H9 (cell line): Measurements from ENCODE around the gene COL27A1. TPM values are rescaled to one million over a fixed set of nuclear protein-coding genes. Genes with fewer than 3 reads are reported as not detected.
A peak's percentile ranks its signal among the peaks of the same experiment; 100 is the strongest.

Experiments
- DNase-seq: peaks from one replicate; pipeline ENCODE4 v3.0.0-alpha.2; 2017
- H2AFZ ChIP-seq: one replicate; pipeline ENCODE4 v1.6.1; 2013; ENCODE audit warnings: mild to moderate bottlenecking, low read length, control low read depth, moderate library complexity
- H2AK5ac ChIP-seq: 2 replicates; pipeline ENCODE4 v1.6.1; 2013; ENCODE audit warnings: low read length, control low read depth, mixed read lengths; ENCODE audit not compliant: insufficient read length
- H2BK120ac ChIP-seq: one replicate; pipeline ENCODE4 v1.6.1; 2013; ENCODE audit warnings: low read depth, mild to moderate bottlenecking, low read length, control low read depth, inconsistent platforms; ENCODE audit not compliant: poor library complexity, severe bottlenecking
- H2BK12ac ChIP-seq: 2 replicates; pipeline ENCODE4 v1.6.1; 2013; ENCODE audit warnings: low read length, control low read depth, mixed read lengths, low read depth; ENCODE audit not compliant: insufficient read length
- H2BK15ac ChIP-seq: 2 replicates; pipeline ENCODE4 v1.6.1; 2013; ENCODE audit warnings: low read depth, low read length, control low read depth
- H2BK20ac ChIP-seq: one replicate; pipeline ENCODE4 v1.6.1; 2013; ENCODE audit warnings: low read depth, mild to moderate bottlenecking, low read length, control low read depth, inconsistent platforms; ENCODE audit not compliant: poor library complexity, severe bottlenecking
- H2BK5ac ChIP-seq: 2 replicates; pipeline ENCODE4 v1.6.1; 2013; ENCODE audit warnings: low read length, control low read depth, mixed read lengths; ENCODE audit not compliant: insufficient read length
- H3K14ac ChIP-seq: 2 replicates; pipeline ENCODE4 v1.6.1; 2013; ENCODE audit warnings: low read length, control low read depth; ENCODE audit not compliant: insufficient read depth
- H3K18ac ChIP-seq: 2 replicates; pipeline ENCODE4 v1.6.1; 2013; ENCODE audit warnings: low read depth, mild to moderate bottlenecking, mixed read lengths, low read length, control low read depth; ENCODE audit not compliant: insufficient read length
- H3K23ac ChIP-seq: 2 replicates; pipeline ENCODE4 v1.6.1; 2013; ENCODE audit warnings: low read length, control low read depth, mixed read lengths, low read depth; ENCODE audit not compliant: insufficient read length
- H3K23me2 ChIP-seq: 2 replicates; pipeline ENCODE4 v1.6.1; 2013; ENCODE audit warnings: low read depth, mild to moderate bottlenecking, mixed read lengths, low read length, control low read depth; ENCODE audit not compliant: insufficient read length, poor library complexity, severe bottlenecking
- H3K27ac ChIP-seq: 2 replicates; pipeline ENCODE4 v1.5.1; 2013; ENCODE audit warnings: low read length, control low read depth, mixed read lengths, low read depth; ENCODE audit not compliant: insufficient read length
- H3K27me3 ChIP-seq: 2 replicates; pipeline ENCODE4 v1.6.1; 2013; ENCODE audit warnings: low read length, control low read depth, inconsistent platforms; ENCODE audit not compliant: insufficient read depth
- H3K4ac ChIP-seq: 2 replicates; pipeline ENCODE4 v1.6.1; 2013; ENCODE audit warnings: low read depth, mild to moderate bottlenecking, control low read depth, inconsistent platforms, low read length, moderate library complexity
- H3K4me1 ChIP-seq: 2 replicates; pipeline ENCODE4 v1.6.1; 2013; ENCODE audit warnings: low read length, control low read depth, inconsistent platforms; ENCODE audit not compliant: insufficient read depth
- H3K4me2 ChIP-seq: 2 replicates; pipeline ENCODE4 v1.6.1; 2013; ENCODE audit warnings: low read length, control low read depth, mixed read lengths; ENCODE audit not compliant: insufficient read length, insufficient read depth
- H3K56ac ChIP-seq: 2 replicates; pipeline ENCODE4 v1.6.1; 2013; ENCODE audit warnings: low read depth, mild to moderate bottlenecking, mixed read lengths, low read length, control low read depth; ENCODE audit not compliant: insufficient read length
- H3K79me1 ChIP-seq: 2 replicates; pipeline ENCODE4 v1.6.1; 2013; ENCODE audit warnings: low read depth, mild to moderate bottlenecking, moderate library complexity, low read length, control low read depth, inconsistent platforms; ENCODE audit not compliant: insufficient read depth, poor library complexity, severe bottlenecking
- H3K79me2 ChIP-seq: 2 replicates; pipeline ENCODE4 v1.6.1; 2013; ENCODE audit warnings: low read length, control low read depth, inconsistent platforms; ENCODE audit not compliant: insufficient read depth
- H3K9ac ChIP-seq: 2 replicates; pipeline ENCODE4 v1.6.1; 2013; ENCODE audit warnings: low read length, control low read depth, mixed read lengths; ENCODE audit not compliant: insufficient read length; ENCODE audit errors: extremely low read depth
- H3K9me3 ChIP-seq: one replicate; pipeline ENCODE4 v1.6.1; 2013; ENCODE audit warnings: low read depth, low read length, inconsistent platforms; ENCODE audit not compliant: control insufficient read depth
- H3T11ph ChIP-seq: one replicate; pipeline ENCODE4 v1.6.1; 2013; ENCODE audit warnings: mild to moderate bottlenecking, low read length, control low read depth, inconsistent platforms
- H4K20me1 ChIP-seq: one replicate; pipeline ENCODE4 v1.6.1; 2013; ENCODE audit not compliant: control insufficient read depth, insufficient read length, insufficient read depth
- H4K5ac ChIP-seq: 2 replicates; pipeline ENCODE4 v1.6.1; 2013; ENCODE audit warnings: low read depth, mild to moderate bottlenecking, mixed read lengths, low read length, control low read depth; ENCODE audit not compliant: insufficient read length
- H4K8ac ChIP-seq: replicated peaks from 2 replicates; pipeline ENCODE4 v1.6.1; 2013; ENCODE audit warnings: low read length, control low read depth, mixed read lengths, low read depth; ENCODE audit not compliant: insufficient read length
- H4K91ac ChIP-seq: 2 replicates; pipeline ENCODE4 v1.6.1; 2013; ENCODE audit warnings: low read depth, mild to moderate bottlenecking, moderate library complexity, mixed read lengths, low read length, control low read depth; ENCODE audit not compliant: insufficient read length
- H3K27ac Mint-ChIP-seq, 3 experiments: 2 replicates in 2 of 3; 3 replicates in 1 of 3; pipeline ENCODE4 v1.8.0; 2020 to 2021; ENCODE audit warnings: mixed read lengths in 3 of 3, mild to moderate bottlenecking in 1 of 3, moderate library complexity in 1 of 3
- H3K27me3 Mint-ChIP-seq: 2 replicates; pipeline ENCODE4 v1.8.0; 2021; ENCODE audit warnings: low read depth, mild to moderate bottlenecking, moderate library complexity, mixed read lengths
- H3K36me3 Mint-ChIP-seq, 3 experiments: 2 replicates in 2 of 3; 3 replicates in 1 of 3; pipeline ENCODE4 v1.8.0; 2020 to 2021; ENCODE audit warnings: low read depth in 3 of 3, mixed read lengths in 3 of 3; ENCODE audit not compliant: insufficient read depth in 1 of 3
- H3K4me1 Mint-ChIP-seq, 2 experiments: 2 replicates each; pipeline ENCODE4 v1.8.0; 2020; ENCODE audit warnings: mixed read lengths in 2 of 2
- H3K4me3 Mint-ChIP-seq, 2 experiments: 2 replicates in 1 of 2; 3 replicates in 1 of 2; pipeline ENCODE4 v1.8.0; 2020 to 2021; ENCODE audit warnings: mild to moderate bottlenecking in 2 of 2, mixed read lengths in 2 of 2, moderate library complexity in 1 of 2
- H3K9me3 Mint-ChIP-seq, 2 experiments: 2 replicates in 1 of 2; 3 replicates in 1 of 2; pipeline ENCODE4 v1.8.0; 2020; ENCODE audit warnings: mild to moderate bottlenecking in 2 of 2, mixed read lengths in 2 of 2, moderate library complexity in 1 of 2
- CTCF ChIP-seq: fragments of 200-600 bp; sonication (generic); conservative IDR thresholded peaks from 3 replicates; pipeline ENCODE4 v1.8.0; 2021; ENCODE audit warnings: antibody characterized with exemption, mild to moderate bottlenecking
- WGBS: extraction: QIAGEN DNeasy Blood & Tissue Kit; methylation state at CpG from one replicate; pipeline ENCODE4 v1.1.7; 2013; ENCODE audit warnings: missing lambda C conversion rate, low lambda C conversion rate, mixed read lengths; ENCODE audit not compliant: insufficient read length; ENCODE audit errors: extremely low coverage; 5-methylcytosine and 5-hydroxymethylcytosine counted together
- total RNA-seq: library from RNA; stranded (reverse); gene quantifications from 2 replicates; pipeline ENCODE4 v1.2.1, GENCODE V29; 2021

COL27A1 gene
- total RNA-seq, 1 experiment from 2014 or later = 17.9 TPM

DNA sequence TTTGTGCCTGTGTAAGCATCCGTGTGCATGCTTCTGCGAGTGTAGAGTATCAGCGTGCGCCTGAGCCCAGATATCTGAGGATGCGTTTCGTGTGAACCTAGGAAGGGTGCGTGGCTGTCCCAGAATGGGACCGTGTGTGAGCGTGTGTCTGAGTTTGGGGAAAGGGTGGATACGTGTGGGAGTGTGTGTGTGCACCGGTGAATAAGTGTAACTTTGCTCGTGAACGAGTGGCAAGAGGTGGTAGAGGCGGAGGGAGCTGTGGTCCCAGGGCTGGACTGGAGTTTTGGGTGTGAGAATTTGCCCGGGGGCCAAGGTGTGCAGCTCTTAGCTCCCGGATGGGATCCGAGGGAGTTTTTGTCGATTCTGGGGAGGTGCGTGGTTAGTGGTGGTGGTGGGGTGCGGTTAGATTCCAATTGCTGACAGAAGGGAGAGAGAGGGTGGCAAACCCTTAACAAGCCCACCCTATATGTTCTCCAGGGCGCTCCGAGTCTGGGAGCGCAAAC, 686 bp upstream of the COL27A1 start:
- H3K9me3 Mint-ChIP-seq = no peaks in the 10 kb centered on the region; a peak in 1 of 5 replicates
- H3K4me1 ChIP-seq = no peaks in the 10 kb centered on the region
- peaks cover 31 to 39% of the 10 kb centered on the region in 2 experiments for H3K4me1 Mint-ChIP-seq
- H2AFZ ChIP-seq = no peak overlapping the region
- no peak overlapping the region for H2AK5ac ChIP-seq
- H3K27me3 ChIP-seq = peaks cover 10% of the 10 kb centered on the region
- no peak overlapping the region for H2BK15ac ChIP-seq
- H2BK20ac ChIP-seq = no peak overlapping the region
- no peak for DNase-seq
- WGBS = no CpG with 5 or more reads among the region's 23 CpGs
- no peak overlapping the region for H4K5ac ChIP-seq
- H3K27ac Mint-ChIP-seq = no peak overlapping the region
- H3K79me2 ChIP-seq = no peaks in the 10 kb centered on the region
- peak overlapping the region; percentile 74 to 84 for H3K4me3 Mint-ChIP-seq
- H2BK12ac ChIP-seq = no peak overlapping the region
- H3K27ac ChIP-seq = no peak overlapping the region
- H3K9me3 ChIP-seq = no peaks in the 10 kb centered on the region
- H2BK5ac ChIP-seq = no peak overlapping the region
- no peaks in the 10 kb centered on the region for H3K79me1 ChIP-seq
- H3K23me2 ChIP-seq = peaks cover 14% of the 10 kb centered on the region
- no peak overlapping the region for H2BK120ac ChIP-seq
- no peaks in the 10 kb centered on the region; a peak in 1 of 7 replicates for H3K36me3 Mint-ChIP-seq
- peaks cover 80% of the 10 kb centered on the region for H3K27me3 Mint-ChIP-seq
- no peak overlapping the region for H3T11ph ChIP-seq
- TF ChIP-seq CTCF = no peak
- H3K9ac ChIP-seq = no peak overlapping the region
- no peak overlapping the region for H4K91ac ChIP-seq
- no peak overlapping the region for H4K8ac ChIP-seq
- no peak overlapping the region for H3K4ac ChIP-seq
- no peak overlapping the region for H3K56ac ChIP-seq
- no peak overlapping the region for H3K14ac ChIP-seq
- H3K18ac ChIP-seq = no peak overlapping the region
- peak overlapping the region; percentile 57 for H3K4me2 ChIP-seq
- H4K20me1 ChIP-seq = no peaks in the 10 kb centered on the region
- H3K23ac ChIP-seq = no peak overlapping the region
